IPS DF 19.7 (cell line): ENCODE measurements around the gene ORMDL3.

Experiments used
- DNase-seq: peaks from one replicate; pipeline ENCODE4 v3.0.0-alpha.2; 2013; ENCODE audit warnings: low read depth, low spot score

The ORMDL3 gene, protein sequence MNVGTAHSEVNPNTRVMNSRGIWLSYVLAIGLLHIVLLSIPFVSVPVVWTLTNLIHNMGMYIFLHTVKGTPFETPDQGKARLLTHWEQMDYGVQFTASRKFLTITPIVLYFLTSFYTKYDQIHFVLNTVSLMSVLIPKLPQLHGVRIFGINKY

DNA sequence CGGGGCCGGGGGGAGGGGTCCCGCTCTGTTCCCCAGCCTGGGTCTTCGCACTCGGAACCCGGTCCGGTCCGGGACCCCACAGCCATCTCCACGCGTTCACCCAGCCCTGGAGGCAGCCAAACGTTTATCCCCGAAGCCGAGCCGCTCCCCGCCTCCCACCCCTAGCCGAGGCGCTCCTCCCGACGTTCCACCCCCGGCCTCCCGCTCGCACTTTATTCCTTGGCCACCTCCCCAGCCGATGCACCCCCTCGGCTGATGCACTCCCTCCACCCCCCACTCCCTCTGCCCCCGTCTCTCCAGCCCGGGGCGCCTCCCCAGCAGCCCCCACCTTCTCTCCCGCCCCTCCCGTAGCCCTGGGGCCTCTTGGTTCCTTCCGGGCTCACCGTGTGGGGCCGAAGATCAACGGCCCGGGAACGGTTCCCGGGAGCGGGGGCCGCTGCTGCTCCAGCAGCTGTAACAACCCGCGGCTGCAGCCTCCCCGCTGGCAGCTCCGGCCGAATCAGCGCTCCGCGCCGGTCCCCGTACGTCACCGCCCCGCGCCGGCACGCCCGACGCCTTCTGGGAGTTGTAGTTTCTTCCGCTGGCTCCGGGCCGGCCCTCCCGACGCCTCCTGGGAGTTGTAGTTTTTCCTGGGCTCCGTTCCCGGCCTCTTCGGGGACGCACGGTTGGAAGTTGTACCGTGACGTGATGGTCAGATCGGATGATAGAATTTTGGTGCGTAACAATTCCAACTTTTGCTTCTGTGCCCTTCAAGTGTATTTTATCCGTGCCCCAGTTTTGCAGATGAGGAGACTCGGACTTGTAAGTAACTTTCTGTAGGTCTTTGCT lies at the start of gene ORMDL3, which contains the start of gene LRRC3C:
Gene ORMDL3, minus strand, starts transcription at position 501 of the 828 bp plus-strand sequence. CDS start 3,398 bp downstream, outside the sequence.
Gene LRRC3C, plus strand, starts transcription at position 632 of the 828 bp plus-strand sequence. CDS start 13,792 bp downstream, outside the sequence.
- DNase-seq, result peak; percentile 56

DNA sequence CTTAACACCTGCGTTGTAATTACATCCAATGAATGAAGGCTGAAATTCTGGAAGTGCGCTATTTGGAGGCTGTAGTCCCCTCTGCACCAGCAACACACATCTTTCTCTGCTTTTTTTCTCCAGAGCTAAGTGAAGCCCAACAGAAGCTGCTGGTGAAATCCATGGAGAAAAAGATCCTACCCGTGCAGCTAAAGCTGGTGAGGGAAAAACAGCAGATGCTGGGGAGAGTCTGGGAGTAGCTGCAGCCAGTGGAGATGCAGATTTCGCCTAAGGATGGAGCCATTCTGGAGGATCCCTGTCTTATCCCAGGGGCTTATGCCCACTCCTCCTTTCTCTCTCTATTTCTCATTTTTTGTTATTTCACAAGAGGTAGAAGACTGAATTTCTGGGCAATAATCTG lies 48.4 kb upstream of the ORMDL3 start:
- DNase-seq, result no peak

DNA sequence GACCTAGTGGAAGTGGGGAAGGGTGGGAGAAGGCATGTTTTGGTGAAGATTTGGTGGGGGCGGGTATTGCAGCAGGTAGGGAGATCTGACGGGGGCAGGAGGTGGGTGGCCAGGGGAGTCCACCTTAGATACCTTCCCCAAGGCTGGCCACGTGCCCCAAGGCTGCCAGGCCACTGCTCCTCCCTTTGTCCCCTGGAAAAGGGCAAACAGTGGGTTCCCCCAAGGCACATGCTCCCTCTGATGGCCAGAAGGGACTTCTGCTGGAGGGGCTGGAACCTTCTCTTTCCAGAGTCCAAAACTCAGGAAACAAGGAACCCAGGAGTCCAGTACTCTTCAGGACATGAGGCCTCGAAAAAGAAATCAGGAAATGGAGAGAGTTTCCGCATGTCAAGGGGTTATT lies 47.0 kb upstream of the ORMDL3 start:
- no peak for DNase-seq

DNA sequence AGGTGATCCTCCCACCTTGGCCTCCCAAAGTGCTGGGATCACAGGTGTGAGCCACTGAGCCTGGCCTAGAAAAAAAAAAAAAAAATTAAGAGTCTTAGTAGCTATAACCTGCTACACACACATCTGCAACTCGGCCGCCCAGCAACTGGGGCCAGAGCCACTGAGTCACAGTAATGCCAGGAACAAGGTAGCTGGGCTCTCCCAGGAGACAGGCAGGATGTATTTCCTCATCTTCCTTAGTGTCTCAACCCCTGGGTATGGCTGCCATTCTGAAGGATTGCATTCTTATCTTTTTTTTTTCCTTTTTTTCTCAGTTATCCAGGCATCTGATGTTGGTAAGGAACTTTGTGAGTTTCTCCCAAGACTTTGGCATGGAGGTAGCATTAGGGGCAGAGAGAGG lies 46.1 kb upstream of the ORMDL3 start:
- no peak for DNase-seq

DNA sequence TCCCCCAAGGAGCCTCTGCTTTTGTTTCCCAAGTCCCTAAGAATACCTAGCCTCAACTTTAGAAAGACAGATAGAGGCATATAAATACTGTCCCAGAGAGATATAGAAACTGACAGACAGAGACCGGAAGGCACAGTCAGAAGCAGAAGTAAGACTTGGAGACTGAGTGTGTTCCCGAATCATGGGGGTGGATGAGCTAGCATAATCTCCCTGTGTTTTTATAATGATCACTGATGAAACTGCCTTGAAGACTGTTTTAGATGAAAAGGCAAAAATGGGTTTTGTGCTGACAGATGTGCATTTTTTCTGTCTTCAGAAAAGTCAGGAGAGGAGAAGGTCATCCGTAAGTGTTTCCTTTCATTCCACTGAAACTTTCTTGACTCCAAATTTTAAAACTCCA lies 44.9 kb upstream of the ORMDL3 start:
- DNase-seq, result no peak

DNA sequence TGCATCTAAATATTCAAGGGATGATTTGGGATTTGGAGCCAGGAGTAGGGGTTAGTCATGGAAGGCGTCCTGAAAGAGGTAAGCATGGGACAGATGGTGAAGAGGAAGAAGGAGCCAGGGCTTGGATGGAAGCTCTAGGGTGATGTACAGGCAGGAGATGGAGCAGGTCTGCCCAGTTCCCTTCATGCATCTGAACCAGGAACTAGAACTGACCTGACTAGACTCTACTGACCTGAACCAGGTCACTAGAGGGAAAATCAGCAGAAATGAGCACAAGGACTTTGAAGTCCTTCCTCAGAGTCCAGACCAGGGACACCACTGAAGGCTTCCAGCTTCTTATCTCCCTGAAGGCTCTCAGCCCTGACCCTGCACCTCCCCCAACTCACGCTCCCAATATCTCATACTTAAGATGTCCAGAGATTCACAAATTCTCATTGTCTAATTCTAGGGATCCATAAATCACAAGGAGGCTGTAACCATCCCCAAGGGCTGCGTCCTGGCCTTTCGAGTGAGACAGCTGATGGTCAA lies 43.7 kb upstream of the ORMDL3 start:
- DNase-seq, result no peak

DNA sequence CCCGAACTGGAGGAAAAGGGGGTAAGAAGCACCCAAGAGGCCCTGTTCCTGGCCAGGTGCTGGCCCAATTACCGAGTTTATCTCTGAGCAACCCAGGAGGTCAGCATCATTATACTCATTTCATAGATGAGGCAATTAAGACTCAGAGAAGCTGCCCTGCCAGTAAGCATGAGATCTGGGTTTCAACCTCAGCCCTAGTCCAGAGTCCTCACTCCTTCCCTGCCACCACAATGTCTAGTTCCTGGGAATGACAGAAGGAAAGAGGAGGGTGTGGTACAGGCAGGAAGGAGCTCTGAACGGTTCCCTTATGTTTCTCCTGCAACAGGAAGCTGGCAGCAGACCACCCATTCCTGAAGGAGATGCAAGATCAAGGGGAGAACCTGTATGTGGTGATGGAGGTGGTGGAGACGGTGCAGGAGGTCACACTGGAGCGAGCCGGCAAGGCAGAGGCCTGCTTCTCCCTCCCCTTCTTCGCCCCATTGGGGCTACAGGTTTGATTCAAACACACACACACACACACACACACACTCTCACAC lies 42.8 kb upstream of the ORMDL3 start:
- DNase-seq, result no peak

DNA sequence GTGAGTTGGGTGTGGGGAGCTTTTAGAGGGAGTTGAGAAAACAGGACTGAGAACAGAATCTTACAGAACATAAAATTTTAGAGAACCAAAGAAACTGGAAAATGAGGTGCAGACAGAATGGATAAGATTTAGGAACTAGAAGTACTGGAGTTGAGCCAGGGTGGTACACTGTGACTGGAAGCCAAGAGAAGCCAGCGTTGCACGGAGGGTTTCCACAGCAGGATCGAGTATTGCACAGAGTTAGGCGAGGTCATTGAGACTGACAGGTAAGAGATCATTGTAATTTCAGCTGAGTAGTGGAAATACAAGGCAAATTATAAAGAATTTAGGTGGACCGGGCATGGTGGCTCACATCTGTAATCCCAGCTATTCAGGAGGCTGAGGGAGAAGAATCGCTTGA lies 42.0 kb upstream of the ORMDL3 start:
- no peak for DNase-seq

DNA sequence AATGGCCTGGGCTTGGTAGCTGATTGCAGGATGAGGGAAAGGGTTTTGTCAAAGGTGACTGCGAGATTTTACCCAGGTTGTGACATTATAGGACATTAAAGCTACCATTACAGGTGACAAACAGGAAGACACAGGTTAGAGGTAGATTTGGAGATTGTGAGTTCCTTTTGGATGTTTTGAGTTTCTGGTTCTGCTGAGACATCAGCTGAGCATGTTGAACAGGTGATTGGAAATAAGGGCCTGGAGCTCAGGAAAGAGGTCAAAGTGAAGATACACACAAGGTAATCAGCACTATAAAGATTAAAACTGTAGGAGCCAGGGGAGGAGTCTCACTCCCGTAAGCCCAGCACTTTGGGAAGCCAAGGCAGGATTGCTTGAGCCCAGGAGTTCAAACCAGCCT lies 41.4 kb upstream of the ORMDL3 start:
- no peak for DNase-seq

DNA sequence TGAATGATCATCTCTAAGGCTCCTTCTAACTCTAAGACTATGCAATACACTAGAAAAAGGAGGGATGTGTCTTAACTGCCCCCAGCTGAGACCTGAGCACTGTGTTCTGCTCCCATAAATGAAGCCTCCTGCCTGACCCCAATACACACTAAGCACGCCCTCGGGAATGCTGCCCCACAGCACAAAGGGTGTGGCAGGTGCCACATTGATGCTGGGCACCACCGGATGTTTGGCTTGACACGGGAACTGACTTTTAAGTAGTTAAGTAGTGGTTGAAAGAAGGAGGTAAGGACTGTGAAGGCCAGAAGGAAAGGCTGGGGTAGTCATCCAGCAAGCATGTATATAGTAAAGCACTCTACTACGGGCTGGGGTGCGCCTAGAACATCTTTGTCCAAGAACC lies 39.4 kb upstream of the ORMDL3 start:
- DNase-seq, result no peak

DNA sequence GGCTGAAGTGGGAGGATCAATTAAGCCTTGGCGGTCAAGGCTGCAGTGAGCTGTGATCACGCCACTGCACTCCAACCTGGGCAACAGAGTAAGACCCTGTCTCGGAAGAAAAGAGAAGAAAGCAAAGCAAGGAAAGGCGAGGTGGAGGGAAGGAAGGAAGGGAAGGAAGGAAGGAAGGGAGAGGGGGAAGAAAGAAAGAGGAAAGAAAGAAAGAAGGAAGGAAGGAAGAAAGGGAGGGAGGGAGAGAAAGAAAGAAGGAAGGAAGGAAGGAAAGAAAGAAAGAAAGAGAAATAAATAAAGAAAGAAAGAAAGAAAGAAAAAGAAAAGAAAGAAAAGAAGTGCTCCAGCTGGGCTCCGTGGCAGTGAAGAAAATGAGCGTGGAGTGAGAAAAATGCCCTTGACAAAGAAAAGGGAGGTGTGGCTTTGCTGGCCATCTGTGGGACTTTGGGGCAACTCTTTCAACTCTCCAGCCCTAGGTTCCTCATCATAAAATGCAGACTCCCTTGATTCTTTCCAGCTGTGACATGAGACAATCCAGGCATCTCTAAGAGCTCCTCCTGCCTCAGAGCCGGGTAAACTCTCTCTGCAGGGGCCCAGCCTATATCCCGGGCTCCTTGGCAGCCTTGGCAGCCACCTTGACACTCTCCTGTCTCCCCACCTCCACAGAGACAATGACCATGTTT lies 37.8 kb upstream of the ORMDL3 start:
- DNase-seq, result no peak

DNA sequence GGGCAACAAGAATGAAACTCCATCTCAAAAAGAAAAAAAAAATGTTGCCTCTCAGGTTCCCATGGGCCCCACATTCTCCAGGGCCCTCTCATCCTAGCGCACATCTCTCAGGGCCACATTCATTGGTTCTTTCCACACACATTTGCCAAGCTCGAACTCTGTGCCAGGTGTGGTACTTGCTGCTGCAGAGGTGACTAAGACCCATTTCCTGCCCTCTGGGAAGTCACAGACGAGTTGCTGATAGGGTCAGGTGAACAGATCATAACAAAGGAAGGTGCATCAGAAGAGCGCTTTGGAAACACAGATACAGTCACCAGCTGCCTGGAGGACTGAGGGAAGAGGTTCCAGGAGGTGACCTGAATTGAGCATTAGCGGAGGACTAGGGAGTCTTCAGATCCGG lies 36.4 kb upstream of the ORMDL3 start:
- no peak for DNase-seq

DNA sequence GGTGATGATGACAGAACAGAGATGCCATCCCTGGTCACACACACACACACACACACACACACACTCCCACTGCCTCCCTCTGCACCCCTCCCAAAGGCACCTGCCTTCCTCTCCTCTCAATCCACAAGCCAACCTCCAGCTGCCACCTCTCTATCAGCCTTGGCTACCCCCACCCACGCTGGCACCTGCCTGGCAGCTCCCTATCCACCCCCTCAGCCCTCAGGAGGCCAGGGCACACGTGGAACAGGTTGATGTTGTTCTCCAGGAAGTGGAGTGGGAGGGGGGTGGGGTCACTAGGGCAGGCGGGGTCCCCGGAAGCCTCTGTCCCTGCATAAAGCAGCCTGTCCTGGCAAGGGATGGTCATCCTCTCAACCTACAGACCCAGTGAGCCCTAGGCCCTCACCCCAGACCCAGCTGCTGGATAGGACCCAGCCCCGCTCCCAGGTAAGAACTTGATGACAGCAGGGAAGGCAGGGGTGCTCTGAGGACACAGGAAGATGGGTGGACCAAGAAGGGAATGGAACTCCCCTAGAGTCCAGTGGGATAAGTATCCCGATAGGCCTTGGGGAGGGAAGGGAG lies 35.3 kb upstream of the ORMDL3 start, which contains the start of gene GSDMA:
Gene GSDMA, plus strand, starts transcription at position 363 of the 579 bp plus-strand sequence. CDS start 2,684 bp downstream, outside the sequence.
- no peak for DNase-seq

DNA sequence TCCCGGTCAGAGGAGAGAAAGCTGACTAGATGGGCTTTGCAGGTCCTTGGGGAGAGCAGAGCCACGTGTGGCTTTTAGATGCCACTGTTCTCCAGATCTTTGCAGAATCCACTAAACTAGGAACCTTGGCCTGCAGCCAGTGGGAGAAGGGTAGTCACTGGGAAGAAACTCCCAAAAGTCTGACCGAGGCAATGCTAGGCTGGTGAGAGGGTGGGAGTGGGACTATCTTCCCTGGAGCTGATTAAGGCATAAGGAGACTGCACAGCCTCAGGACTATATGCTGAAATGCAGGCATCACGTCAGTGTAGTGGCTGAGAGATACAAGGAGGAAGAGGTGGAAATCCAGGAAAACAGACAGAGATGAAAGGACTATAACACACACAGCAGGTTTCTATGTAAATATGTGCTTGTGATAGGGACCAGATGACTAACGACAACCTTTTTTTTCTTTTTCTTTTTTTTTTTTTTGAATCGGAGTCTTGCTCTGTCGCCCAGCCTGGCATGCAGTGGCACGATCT lies 33.2 kb upstream of the ORMDL3 start:
- DNase-seq, result no peak

DNA sequence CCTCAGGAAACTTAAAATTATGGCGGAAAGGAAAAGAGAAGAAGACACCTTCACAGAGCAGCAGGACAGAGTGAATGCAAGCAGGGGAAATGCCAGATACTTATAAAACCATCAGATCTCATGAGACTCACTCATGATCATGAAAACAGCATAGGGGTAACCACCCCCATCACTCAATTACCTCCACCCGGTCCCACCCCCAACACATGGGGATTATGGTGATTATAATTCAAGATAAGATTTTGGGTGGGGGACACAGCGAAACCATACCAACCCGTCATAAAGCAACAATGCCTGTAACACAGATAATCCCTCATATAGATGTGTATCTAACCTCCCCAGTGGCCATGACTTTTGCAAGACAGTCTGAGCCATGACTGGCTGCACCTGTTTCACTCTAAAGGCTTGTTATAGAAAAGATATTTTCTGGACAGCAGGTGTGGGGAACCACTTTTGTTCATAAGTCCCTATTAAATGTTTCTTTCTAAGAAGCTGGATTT lies 28.4 kb upstream of the ORMDL3 start:
- no peak for DNase-seq

DNA sequence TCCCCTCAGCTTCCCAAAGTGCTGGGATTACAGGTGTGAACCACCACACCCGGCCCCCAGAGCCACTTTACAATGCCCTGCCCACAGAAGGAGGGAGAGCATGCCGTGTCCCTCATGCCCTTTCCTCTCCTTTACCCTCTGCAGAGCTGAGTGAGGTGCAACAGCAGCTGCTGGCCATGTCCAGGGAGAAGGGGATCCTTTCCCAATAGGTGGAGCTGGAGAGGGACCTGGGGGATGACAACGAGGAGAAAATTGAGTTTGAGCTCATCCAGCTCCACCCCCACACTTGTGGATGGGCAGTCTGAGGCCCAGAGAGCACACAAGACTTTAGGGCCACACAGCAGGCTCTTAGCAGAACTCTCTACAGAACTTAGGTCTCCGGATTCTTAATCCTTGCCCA lies 27.5 kb upstream of the ORMDL3 start:
- no peak for DNase-seq

DNA sequence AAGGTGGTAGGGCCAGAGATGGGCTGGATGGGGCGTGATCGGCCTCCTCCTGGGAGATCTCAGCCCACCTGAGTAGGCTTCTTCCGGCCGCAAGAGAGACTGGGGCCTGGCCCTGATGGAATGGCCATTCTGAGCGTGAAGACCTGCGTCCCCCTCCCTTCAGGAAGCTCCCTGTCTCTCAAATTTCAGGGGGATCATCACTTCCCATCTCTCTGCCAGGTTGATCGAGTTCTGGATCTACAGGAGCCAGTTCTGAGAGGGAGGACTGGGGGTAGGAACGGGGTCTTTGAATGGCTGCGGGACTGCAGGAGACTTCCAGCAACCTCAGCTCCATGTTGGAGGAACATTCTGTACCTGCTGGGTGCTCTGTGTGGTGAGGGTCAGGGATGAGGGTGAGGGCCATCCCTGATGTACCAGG lies 26.1 kb upstream of the ORMDL3 start:
- no peak for DNase-seq

DNA sequence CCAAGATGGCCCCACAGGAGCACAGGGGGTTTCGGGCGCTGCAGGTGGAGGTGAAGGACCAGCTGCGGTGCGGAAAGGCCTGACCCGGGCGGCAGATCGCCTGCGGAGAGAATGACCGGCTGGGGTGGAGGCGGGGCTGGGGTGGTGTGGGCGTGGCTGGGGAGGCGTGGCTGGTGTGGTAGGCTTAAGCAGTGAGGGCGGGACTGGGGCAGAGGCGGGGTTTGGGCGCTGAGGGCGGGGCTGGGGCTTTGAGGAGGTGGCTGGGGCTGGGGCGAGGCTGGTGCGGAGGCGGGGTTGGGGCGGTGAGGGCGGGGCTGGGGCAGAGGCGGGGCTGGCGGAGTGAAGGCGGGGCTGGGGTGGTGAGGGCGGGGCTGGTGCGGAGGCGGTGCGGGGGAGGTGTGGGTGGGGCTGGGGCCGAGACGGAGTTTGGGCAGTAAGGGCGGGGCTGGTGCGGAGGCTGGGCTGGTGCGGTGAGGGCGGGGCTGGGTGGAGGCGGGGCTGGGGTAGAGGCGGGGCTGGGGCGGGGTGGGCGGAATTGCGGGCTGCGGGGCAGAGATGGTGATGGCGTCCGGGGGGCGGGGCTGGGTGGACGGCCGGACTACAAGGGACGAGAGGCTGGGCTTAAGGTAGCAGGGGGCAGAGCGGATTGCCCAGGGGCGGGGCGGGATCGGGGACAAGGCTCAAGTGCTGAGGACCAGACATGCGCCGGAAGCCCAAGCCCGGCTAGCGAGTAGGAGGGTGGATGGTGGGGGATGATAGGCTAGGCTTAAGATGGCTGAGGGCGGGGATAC lies 25.5 kb upstream of the ORMDL3 start:
- peak; percentile 98 for DNase-seq

DNA sequence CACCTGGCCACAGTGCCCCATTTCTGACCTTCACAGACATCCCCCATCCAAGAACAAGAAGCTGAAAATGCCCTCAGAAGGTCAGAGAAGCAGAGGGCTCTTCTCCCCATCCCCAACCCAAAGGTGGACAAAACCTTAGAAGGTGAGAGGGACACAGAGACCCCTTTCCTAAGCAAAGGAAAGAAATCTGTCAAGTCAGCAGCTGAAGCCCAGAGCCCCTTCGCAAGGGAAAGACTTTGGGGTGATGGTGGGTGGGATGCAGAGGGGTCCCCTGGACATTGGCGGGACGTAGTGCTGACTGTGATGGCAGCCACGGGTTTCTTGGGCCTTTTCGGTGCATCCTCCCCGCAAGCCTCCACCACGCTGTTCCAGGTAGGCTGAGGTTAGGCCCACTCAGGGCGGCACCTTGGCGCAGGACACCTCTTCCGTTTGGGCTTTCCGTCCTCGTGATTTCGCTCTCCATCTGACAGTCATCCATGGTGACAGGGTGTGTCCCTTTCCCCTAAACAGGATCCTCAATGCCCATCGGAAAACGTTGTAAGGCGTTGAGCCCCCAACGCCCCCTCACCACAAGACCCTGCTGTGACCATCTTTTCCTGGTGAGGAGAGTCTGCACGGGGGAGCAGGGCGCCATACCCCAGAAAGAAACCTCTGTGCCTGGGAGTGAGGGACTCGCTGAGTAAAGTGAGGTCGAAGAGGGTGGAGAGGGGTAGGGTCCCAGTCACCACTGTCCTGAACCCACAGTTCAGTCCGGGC lies 24.7 kb upstream of the ORMDL3 start:
- no peak for DNase-seq
